Measurements from ENCODE around the gene STAU1.
"Not testable (repeated sequence)": the region's sequence is repeated elsewhere in the genome, so short reads cannot be mapped to it uniquely, and the experiment has no call there.

The STAU1 gene

DNA sequence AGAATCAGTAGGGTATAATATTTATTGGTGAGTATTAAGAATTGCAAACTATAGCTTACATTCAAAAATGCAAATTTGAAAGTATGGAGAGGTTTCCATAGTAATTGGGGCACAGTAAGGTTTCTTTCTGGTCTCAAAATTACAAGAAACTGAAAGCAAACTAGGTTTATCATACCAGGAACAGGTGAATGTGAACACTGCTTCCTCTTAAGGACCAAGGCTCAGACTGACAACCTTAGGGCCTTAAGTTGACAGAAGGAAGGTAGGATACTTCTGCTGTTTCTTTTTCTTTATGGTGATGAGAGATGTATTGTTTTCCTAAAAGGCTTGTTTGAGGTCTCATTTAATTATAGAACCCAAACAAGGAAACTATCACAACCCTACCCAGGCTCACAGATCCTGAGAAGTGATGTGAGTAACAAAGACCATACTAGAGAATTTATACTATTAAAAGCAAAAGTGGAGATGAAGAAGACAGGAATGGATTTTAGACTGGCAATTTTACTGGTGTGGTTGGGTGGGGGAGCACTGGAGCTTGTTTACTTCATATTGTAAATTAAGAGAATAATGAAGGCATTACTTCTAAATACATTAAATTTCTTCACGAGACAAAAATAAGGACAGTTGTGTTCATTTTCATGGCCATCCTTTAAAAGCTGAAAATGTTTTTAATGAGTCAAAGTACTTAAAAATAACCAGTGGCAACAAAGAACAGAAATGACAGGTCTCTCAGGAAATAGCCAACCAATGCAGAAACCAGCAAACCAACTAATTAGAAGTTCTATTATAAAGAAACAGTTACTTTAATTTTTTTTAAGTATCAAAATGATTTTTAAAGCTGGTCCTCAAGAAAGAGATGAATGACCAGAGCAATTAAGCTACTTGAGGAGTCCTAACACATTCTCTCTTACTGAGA, 21.3 kb downstream of the STAU1 start:
- DNase-seq (ENCODE audit: low read depth): no peak

DNA sequence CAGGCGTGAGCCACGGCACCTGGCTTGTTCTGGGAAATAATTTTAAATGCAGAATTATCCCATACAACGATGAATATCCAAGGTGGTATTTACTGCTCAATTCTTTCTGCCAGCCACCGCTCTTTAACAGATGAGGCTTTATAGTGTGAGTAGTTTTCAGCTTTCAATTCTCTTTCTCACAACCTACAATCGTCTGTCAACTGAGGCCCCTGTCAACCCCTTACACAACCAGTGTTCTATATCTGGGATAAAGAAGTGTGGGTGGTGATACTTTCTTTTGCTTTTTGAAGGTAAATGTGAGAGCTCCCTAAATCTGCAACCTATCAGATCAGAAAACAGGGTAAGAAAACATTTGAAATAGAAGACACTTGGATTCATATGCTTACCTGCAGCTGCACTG, 22.5 kb downstream of the STAU1 start:
- DNase-seq (ENCODE audit: low read depth): no peak

DNA sequence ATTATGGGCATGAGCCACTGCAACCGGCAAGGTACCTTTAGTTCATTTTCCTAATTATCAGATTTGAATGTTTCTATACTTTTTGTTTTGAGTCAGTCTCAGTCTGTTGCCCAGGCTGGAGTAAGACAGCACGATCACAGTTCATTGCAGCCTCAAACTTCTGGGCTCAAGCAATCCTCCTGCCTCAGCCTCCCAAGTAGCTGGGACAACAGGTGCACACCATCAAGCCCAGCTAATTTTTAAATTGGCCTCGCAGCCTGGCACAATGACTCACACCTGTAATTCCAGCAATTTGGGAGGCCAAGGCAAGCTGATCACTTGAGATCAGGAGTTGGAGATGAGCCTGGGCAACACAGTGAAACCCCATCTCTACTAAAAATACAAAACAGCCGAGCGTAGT, 24.4 kb downstream of the STAU1 start:
- no peak for DNase-seq (ENCODE audit: low read depth)

DNA sequence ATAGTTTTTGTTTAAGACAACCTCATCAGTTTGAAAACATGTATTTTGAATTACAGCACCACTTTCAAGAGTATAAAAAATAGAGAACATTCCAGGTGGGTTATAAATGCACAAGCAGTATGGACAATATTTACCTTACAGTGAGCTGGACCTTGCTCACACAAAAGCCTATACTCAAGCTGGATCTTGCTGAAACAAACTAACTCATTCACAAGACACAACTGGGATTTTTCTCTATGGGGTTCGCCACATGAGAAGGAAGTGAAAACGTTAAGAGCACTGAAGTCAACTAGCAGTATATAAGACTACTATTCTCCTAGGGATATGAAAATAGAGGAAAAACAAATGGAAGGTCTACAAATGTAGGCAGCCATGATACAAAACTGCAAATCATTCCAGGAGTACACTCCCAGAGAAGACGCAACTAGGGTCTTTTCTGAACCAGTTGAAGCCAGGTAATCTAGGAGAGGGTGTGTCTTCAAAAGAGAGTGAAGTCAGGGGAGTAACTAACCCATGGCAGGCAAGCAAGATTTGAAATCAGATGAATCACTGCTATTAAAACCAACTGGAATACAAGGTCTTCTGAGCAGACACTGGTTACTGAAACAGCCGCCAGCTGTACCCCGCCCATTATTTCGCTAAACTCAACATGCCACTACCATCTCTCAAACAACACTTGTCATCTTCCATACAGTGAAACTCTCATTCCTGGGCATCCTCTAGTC, 26.5 kb downstream of the STAU1 start:
- DNase-seq (ENCODE audit: low read depth): no peak

DNA sequence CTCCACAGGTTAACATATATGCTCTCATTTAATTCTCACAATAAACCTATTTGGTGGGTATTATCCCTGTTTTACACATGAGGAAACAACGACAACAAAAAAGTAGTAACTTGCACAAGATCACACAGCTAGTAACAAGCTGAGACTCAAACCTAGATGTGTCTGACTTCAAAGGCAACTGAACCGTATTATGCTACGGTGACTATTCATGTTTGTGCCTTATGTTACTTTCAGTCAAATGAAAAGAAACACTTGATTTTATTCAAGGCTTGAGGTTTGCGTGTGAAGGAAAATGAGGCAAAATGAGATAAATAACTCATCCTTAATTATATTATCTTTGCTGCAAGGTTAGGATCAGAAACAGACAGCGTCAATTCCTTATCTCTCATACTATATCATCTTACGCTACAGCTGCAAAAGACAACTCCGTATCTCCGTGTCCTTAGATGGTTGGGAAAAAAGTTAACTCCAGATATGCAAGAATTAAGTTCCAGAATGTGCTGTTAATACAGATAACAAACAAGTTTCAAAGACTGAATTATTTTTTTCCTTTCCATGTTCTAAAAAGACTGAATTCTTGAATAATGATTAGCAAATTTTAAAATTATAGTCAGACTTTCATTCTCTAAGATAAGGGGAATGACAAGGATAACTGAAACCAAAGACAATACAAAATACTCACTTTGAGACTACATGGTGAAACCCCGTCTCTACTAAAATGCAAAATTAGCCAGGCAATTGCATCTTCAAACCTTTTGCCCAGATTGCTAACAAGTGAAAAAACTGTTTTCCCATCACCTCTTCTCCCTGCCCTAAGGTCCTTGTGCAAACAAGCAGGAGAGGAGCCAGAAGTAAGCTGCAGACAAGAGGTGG, 27.8 kb downstream of the STAU1 start:
- DNase-seq (ENCODE audit: low read depth): no peak

DNA sequence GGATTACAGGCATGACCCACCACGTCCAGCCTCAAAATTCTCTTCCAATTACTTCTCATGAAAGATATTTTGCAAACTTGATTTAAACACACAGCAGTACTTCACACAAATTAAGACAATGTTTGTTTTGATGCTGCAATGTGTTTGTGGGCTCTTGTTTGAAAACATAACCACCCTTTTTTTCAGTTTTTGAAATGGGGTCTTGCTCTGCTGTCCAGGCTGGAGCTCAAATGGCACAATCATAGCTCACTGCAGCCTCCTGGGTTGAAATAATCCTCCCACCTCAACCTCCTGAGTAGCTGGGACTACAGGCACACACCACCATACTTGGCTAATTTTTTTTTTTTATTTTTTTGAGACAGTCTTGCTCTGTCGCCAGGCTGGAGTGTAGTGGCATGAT, 31.0 kb downstream of the STAU1 start:
- no peak for DNase-seq (ENCODE audit: low read depth)

DNA sequence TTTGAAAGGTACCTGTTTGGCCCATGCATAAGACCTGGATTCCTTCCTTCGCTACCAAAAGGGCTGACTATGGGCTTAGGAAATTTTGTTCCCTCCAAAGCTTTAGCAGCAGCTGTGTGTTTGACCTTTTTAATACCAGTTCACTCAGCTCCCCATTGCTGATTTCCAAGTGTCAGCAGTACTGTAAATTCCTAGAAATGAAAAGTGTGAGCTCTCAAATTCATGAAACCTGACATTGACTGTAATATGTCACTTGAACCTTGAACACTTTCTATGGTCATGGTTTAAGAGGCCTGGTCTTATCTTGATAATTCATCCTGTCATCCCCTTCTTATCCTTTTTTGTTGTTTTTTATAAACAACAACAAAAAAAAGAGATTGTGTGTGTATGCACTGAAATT, 31.7 kb downstream of the STAU1 start:
- DNase-seq (ENCODE audit: low read depth): no peak

DNA sequence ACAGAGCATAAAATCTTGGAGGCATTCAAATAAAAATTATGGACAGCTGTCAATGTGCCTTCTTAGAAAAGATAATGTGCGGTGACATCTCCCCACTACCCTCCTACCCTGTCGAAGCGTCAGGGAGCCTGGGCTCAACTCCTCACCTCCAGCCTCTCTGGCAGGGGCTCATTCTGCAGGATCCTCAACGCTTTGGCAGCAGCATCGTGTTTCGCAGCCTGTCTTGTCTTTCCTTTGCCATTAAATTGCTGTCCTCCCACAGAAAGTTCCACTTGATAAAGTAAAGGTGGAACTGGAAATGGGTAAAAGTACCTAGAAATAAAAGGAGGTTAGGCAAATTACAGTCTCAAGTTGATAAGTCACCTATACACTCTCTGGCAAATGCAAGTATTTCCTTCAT, 36.7 kb downstream of the STAU1 start:
- no peak for DNase-seq (ENCODE audit: low read depth)

DNA sequence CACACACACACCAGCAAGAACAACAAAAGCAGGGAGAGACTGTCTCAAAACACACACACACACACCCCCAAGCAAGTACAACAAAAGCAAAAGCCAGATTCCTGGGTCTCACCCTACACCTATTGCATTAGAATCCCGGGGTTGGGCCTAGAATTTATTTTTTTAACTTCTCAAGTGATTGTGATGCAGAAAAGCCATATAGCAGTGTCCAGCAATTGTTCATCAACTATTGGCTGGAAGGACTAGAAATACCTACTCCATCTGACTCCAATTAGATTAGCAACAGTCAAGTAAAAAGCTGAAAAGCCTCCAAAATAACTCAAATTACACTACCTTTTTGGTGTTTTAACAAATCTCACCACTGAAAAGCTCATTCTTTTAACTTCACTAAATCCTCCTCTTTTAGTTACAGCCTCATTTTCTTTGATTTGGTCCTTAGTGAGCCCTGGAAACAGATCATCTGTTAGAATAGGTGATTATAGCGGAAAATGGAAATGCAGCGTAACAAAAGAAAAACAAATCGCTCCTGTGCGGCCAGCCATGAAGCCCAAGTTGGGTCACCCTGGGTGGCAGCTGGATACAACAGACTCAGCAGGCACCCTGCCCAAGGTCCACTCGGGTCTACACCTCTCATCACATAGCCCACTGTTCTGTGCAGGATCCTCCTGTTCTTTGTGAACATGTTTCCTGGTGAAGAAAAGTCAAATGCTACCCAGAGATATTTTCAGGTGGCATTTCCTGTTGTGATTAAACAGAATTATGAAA, 38.7 kb downstream of the STAU1 start:
- DNase-seq (ENCODE audit: low read depth): no peak

DNA sequence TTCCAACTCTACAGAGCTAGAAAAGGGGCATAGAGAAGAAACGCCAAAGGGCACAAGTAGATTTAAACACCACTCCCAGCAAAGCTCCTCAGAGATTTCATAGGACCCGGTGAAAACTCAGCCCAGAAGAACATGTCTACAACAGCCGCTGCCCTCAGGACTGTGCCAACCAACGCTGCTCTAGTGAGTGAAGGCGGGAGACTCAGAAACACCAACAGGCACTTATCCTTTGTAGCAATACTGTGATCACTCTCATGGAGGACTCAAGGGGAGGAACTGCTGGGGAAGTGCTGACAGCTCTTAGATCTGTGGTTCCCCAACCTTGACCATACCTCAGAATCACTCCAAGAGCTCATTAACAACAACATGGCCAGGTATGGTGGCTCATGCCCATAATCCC, 39.5 kb downstream of the STAU1 start:
- no peak for DNase-seq (ENCODE audit: low read depth)

DNA sequence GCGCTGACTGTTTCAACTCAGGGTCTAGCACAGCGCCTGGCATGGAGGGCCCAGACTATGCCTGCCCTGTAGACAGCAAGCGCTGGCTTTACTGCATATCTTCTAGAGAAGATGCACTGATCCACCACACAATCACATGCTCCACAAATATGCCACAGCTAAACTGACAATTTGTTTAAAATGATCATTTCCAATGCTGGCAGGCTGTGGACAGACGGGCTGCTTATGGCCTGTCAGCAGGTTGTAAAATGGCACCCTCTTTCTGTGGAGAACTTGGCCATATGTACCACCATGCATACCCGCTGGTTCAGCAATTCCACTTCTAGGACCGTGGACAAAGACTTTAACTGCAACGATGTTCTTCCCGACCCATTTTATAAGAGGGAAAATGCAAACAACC, 40.8 kb downstream of the STAU1 start:
- no peak for DNase-seq (ENCODE audit: low read depth)

DNA sequence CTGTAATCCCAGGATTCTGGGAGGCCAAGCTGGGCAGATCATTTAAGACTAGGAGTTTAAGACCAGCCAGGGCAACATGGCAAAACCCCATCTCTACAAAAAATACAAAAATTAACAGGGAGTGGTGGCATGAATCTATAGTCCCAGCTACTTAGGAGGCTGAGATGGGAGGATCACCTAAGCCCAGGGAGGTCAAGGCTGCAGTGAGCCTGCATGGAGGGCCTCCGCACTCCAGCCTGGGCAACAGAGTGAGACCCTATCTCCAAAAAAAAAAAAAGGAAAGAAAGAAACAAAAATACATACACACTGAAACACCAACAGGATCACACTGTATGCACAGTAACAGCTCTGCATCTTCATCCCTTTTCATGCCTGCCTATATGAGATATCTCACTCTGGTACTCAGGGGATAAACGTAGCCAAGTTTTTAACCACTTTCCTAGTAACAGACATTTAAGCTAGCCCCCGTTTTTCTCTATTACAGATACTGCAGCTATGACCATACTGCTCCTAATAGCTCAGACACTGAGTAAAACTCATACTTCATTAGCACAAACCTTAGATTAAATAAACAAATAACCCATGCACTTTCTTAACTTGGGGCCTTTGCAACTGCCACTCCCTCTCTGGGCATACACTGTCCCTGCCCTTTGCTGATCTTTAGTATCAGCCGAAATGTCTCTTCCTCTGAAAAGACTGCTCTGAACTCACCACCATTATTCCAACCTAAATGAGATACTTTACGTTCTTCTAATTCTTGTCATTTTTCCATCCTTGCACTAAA, 41.5 kb downstream of the STAU1 start:
- DNase-seq (ENCODE audit: low read depth): no peak

DNA sequence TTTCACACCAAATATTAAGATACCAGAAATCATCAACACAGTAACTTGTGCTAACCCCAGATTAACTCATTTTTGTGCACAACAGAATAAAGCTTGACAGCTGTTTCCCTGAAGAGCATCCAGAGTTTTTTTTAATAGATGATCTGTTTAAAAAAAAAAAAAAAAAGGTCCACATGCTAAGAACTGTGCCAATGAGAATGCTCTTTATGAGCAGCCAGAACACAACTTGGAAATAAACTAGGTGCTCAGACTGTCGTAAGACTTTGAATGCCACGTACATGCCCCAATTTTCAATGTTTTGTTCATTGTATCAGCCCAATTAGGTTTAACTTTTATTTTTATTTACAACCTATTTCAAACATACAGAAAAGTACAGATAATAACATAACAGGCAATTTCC, 47.3 kb downstream of the STAU1 start:
- DNase-seq (ENCODE audit: low read depth): no peak

DNA sequence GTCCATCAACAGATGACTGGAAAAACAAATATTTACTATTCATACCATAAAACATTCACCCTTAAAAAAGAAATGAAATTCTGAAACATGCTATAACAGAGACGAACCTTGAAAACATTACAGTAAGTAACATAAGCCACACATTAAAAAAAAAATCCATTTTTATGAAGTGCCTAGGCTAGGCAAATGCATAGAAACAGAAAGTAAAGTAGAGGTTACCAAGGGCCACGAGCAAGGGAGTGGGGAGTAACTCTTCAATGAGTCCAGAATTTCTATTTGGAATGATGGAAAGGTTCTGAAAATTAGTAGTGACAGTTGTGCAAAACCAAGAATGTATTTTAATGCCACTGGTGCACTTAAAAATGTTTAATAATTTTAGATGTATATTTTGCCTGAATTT, 47.7 kb downstream of the STAU1 start:
- no peak for DNase-seq (ENCODE audit: low read depth)

DNA sequence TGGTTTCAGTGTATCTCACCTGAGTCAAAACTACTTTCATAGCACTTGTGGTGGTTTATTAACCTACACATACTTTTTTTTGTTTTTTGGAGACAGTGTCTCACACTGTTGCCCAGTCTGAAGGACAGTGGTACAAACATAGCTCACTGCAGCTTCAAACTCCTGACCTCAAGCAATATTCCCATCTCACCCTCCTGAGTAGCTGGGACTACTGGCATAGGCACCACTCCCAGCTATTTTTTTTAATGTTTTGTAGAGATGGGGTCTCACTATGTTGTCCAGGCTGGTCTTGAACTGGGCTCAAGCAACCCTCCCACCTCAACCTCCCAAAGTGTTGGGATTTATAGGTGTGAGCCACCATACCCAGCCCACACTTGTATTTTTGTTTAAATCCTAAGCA, 49.7 kb downstream of the STAU1 start:
- no peak for DNase-seq (ENCODE audit: low read depth)

DNA sequence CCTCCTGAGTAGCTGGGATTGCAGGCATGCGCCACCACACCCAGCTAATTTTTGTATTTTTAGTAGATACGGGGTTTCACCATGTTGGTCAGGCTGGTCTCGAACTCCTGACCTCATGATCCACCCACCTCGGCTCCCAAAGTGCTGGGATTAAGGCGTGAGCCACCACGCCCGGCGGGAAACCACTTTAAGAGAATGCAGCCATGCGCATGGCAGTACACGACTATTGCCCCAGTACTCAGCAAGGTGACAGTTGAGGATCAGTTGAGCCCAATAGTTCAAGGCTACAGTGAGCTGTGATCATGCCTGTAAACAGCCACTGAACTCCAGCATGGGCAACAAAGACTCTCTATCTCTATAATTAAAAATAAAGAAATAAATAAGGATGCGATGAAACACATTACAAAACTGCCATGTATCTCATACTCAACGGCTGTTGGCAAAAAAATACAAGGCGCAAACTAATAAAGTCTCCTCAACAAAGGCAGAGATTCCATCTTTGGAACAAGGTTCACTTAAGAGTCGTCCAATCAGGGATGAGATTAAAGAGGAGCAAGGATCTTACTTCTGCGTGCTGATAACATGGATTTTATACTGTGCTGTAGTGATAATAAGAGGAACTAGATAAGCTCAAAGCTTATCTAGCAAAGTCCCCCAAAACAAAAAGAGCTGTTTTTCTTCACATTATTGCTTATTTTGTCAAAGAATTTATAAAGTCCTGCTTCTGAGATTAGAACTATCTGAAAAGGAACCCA, 51.1 kb downstream of the STAU1 start:
- no peak for DNase-seq (ENCODE audit: low read depth)

DNA sequence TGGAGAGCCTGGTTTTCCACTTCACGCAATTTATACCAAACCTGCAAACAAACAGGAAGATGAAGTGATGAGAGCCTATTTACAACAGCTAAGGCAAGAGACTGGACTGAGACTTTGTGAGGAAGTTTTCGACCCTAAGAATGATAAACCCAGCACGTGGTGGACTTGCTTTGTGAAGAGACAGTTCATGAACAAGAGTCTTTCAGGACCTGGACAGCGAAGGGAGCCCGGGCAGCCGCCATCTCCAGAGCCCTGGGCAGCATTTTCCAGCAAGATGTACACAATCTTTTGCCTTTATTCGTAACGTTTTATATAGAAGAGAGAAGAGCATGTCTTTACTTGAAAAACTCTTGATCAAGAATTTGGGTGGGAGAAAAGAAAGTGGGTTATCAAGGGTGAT, 53.3 kb downstream of the STAU1 start:
- not testable (repeated sequence) for DNase-seq (ENCODE audit: low read depth)

DNA sequence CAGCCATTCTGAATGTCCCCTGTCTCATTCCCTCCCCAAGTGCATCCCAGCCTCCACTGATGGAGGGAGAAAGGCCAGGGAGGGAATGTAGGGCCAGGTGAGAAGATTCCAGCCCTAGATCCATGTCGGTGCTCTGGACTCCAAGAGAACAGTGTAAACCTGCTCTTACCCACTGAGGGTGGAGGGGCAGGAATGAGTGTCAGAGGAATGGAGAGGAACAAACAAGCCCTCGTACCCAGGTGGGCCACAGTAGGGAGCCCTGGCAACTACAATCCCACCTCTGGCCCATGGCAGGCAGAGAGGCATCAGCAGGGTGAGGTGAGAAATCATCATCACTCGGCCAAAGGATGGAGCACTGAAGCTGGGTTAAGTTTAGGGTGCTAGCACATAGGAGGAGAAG, 54.6 kb downstream of the STAU1 start:
- no peak for DNase-seq (ENCODE audit: low read depth)

DNA sequence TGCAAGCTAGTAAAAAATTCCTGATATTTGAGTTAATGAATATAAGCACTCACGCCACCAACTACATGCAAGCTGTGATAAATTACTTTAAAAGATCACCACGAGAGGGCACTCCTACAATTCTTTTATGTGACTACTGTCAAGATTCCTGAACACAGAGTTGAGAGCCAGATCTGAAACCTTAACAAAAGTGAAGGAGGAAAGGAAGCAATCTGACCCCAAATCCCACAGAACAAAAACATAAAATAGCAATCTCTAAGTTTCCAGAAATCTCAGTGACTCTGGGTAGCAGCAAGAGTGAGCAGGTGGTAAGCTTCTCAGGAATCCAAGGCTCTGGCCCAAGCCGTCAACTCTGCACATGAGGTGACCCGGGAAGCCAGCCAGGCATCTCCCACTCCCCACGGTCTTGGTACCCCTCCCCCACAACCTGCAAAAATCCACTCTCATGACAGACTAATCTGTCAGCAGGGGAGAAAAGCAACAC, 55.1 kb downstream of the STAU1 start:
- no peak for DNase-seq (ENCODE audit: low read depth)

DNA sequence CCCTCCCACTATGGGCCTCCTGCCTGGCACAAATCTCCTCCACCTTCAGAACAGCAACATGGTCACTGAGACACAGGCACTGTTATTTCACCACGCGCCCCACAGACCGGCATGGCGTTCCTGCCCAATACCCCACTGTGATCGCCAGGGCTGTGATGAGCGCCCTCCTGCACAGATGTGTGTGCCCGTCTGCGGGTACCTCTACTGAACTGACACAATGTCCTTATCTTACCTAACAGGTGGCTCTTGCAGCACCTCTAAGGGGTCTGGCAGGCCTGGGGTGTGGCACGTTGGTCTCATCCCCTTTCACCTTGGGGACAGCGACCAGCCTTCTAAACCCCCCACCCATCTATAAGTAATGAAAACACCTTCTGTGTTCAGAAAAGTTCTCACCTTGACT, 64.2 kb downstream of the STAU1 start:
- no peak for DNase-seq (ENCODE audit: low read depth)

Data from stimulated activated CD8-positive, alpha-beta memory T cell treated with anti-CD3 and anti-CD28 coated beads, Interleukin-15, amount 100 ng/mL, for 1 hour (primary cell).